HepG2 (cell line): ENCODE measurements around the gene BICRA. TPM values are rescaled to one million over a fixed set of nuclear protein-coding genes. Genes with fewer than 3 reads are reported as not detected.

Experiments
- ATF7-NPFF ChIP-seq: sonication (generic); formaldehyde crosslinking; IDR thresholded peaks from 2 replicates; pipeline ENCODE4 v1.8.1; 2023; ENCODE audit warnings: mild to moderate bottlenecking, low read depth, missing genetic modification reagents, moderate library complexity
- CBFB ChIP-seq: sonication (generic); formaldehyde crosslinking; IDR thresholded peaks from 2 replicates; pipeline ENCODE4 v1.4.0; 2020; ENCODE audit warnings: missing genetic modification reagents
- FOSL2 ChIP-seq: sonication (generic); formaldehyde crosslinking; IDR thresholded peaks from 2 replicates; pipeline ENCODE4 v1.4.0; 2020; ENCODE audit warnings: missing genetic modification reagents
- FOXA1 ChIP-seq, 2 experiments: fragments of 450-650 bp in 1 of 2; sonication (generic) in 1 of 2; formaldehyde crosslinking in 1 of 2; IDR thresholded peaks; 2 replicates each; pipeline versions ENCODE4 v1.4.0 to v1.6.1; 2016 to 2020; ENCODE audit warnings: missing genetic modification reagents in 1 of 2
- GATAD2A ChIP-seq: IDR thresholded peaks from 2 replicates; pipeline ENCODE4 v1.6.1; 2016
- HDAC1 ChIP-seq: sonication (generic); formaldehyde crosslinking; IDR thresholded peaks from 2 replicates; pipeline ENCODE4 v1.5.1; 2020; ENCODE audit warnings: mild to moderate bottlenecking, missing genetic modification reagents
- HDAC2 ChIP-seq: sonication (generic); formaldehyde crosslinking; IDR thresholded peaks from 2 replicates; pipeline ENCODE4 v1.4.0; 2020; ENCODE audit warnings: missing genetic modification reagents
- HNF1B ChIP-seq: sonication (generic); formaldehyde crosslinking; IDR thresholded peaks from 2 replicates; pipeline ENCODE4 v1.5.1; 2020; ENCODE audit warnings: mild to moderate bottlenecking, moderate library complexity, missing genetic modification reagents
- PBX3 ChIP-seq: sonication (generic); formaldehyde crosslinking; IDR thresholded peaks from 2 replicates; pipeline ENCODE4 v1.8.1; 2023; ENCODE audit warnings: missing genetic modification reagents, inconsistent platforms, borderline replicate concordance
- SRSF1 ChIP-seq: fragments of 200-400 bp; formaldehyde crosslinking; optimal IDR thresholded peaks from 2 replicates; pipeline ENCODE3; 2017; ENCODE audit warnings: mild to moderate bottlenecking, low read depth, low read length, moderate library complexity
- ZNF317 ChIP-seq: sonication (generic); formaldehyde crosslinking; IDR thresholded peaks from 2 replicates; pipeline ENCODE4 v1.5.0; 2020; ENCODE audit warnings: mild to moderate bottlenecking, missing genetic modification reagents
- ZNF768 ChIP-seq: sonication (generic); formaldehyde crosslinking; IDR thresholded peaks from 2 replicates; pipeline ENCODE4 v1.4.0; 2020; ENCODE audit warnings: missing genetic modification reagents
- polyA plus RNA-seq, 8 experiments: library from polyadenylated mRNA; depleted of rRNA in 3 of 8; stranded (reverse) in 7 of 8; unstranded in 1 of 8; fragments of >200 nt; fragmentation: Illumina TruSeq in 4 of 8; extraction: Trizol in 4 of 8; gene quantifications; 2 replicates each; pipeline versions ENCODE4 v1.2.1 to v1.2.3, GENCODE V29; 2011 to 2016; ENCODE audit warnings: low read depth in 4 of 8, missing spikeins in 1 of 8, mixed read lengths in 1 of 8; ENCODE audit not compliant: insufficient read depth in 1 of 8
- total RNA-seq, 5 experiments: library from RNA; depleted of rRNA; stranded (reverse); fragments of >200 nt; fragmentation: Illumina TruSeq; extraction: Trizol; gene quantifications; 2 replicates each; pipeline ENCODE4 v1.2.3, GENCODE V29; 2016; ENCODE audit warnings: low read depth in 1 of 5
- TF ChIP-seq, protein P1 (sequence below): sonication (generic); formaldehyde crosslinking; IDR thresholded peaks from 2 replicates; pipeline ENCODE4 v1.5.0; 2020; ENCODE audit warnings: mild to moderate bottlenecking, missing genetic modification reagents, moderate library complexity
- TF ChIP-seq, protein P2 (sequence below): sonication (generic); formaldehyde crosslinking; IDR thresholded peaks from 2 replicates; pipeline ENCODE4 v1.8.0; 2022; ENCODE audit warnings: mild to moderate bottlenecking, missing genetic modification reagents, moderate library complexity
- TF ChIP-seq, protein P3 (sequence below): sonication (generic); formaldehyde crosslinking; IDR thresholded peaks from 2 replicates; pipeline ENCODE4 v1.4.0; 2020; ENCODE audit warnings: missing genetic modification reagents

Gene BICRA
- total and polyA plus RNA-seq, 2 of the 13 experiments (the other 11 are each of a cell fraction or from before 2014, with no cell fraction given) = 0.55 to 0.71 TPM

DNA sequence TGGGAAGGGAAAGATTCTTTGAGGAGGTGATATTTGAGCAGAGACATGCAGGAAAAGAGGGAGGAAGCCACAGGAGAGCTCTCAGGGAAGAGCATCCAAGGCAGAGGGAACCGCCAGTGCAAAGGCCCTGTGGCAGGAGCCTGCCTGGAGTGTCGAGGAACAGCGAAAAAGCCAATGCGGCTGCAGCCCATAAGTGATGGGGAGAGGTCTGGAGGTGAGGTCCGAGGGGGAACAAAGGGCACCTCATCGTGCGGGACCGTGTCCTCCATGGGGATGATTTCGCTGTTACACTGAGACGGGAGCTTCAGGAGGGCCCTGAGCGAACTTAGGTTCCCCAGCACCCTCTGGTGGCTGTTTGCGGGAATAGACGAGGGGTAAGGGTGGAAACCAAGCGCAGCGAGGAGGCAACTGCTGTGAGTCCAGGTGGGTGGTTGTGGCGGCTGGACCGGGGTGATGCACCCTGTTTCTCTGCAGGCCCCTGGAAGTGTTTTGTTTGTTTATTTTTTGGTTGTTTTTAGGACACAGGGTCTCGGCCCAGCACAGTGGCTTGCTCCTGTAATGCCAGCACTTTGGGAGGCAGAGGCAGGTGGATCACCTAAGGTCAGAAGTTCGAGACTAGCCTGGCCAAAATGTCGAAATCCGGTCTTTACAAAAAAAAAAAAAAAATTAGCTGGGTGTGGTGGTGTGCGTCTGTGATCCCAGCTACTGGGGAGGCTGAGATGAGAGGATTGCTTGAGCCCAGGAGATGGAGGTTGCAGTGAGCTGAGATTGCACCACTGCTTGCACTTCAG is 98.4 kb downstream of the BICRA start (continued):
- TF ChIP-seq ZNF768 (CRISPR knock-in tag) (peak; percentile 41; the same call in 1 of the 2 replicates), HNF1B (CRISPR knock-in tag) (no peak), FOSL2 (CRISPR knock-in tag) (peak; percentile 14; the same call in 1 of the 2 replicates), ZNF317 (CRISPR knock-in tag) (no peak), HDAC2 (CRISPR knock-in tag) (peak; percentile 66), HDAC1 (CRISPR knock-in tag) (peak; percentile 46), FOXA1 (IDR thresholded peaks at IDR 0.05) (no peak), FOXA1 (CRISPR knock-in tag; IDR thresholded peaks at IDR 0.05) (peak; percentile 18; the same call in 1 of the 2 replicates), SRSF1 (no peak), ATF7-NPFF (CRISPR knock-in tag) (no peak), PBX3 (CRISPR knock-in tag) (no peak), GATAD2A (no peak), CBFB (CRISPR knock-in tag) (peak; percentile 35; the same call in 1 of the 2 replicates)
- TF ChIP-seq, protein P1, sequence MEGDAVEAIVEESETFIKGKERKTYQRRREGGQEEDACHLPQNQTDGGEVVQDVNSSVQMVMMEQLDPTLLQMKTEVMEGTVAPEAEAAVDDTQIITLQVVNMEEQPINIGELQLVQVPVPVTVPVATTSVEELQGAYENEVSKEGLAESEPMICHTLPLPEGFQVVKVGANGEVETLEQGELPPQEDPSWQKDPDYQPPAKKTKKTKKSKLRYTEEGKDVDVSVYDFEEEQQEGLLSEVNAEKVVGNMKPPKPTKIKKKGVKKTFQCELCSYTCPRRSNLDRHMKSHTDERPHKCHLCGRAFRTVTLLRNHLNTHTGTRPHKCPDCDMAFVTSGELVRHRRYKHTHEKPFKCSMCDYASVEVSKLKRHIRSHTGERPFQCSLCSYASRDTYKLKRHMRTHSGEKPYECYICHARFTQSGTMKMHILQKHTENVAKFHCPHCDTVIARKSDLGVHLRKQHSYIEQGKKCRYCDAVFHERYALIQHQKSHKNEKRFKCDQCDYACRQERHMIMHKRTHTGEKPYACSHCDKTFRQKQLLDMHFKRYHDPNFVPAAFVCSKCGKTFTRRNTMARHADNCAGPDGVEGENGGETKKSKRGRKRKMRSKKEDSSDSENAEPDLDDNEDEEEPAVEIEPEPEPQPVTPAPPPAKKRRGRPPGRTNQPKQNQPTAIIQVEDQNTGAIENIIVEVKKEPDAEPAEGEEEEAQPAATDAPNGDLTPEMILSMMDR (CRISPR knock-in tag) = peak; percentile 88
- TF ChIP-seq, protein P2, sequence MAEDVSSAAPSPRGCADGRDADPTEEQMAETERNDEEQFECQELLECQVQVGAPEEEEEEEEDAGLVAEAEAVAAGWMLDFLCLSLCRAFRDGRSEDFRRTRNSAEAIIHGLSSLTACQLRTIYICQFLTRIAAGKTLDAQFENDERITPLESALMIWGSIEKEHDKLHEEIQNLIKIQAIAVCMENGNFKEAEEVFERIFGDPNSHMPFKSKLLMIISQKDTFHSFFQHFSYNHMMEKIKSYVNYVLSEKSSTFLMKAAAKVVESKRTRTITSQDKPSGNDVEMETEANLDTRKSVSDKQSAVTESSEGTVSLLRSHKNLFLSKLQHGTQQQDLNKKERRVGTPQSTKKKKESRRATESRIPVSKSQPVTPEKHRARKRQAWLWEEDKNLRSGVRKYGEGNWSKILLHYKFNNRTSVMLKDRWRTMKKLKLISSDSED (CRISPR knock-in tag) = no peak
- TF ChIP-seq, protein P3, sequence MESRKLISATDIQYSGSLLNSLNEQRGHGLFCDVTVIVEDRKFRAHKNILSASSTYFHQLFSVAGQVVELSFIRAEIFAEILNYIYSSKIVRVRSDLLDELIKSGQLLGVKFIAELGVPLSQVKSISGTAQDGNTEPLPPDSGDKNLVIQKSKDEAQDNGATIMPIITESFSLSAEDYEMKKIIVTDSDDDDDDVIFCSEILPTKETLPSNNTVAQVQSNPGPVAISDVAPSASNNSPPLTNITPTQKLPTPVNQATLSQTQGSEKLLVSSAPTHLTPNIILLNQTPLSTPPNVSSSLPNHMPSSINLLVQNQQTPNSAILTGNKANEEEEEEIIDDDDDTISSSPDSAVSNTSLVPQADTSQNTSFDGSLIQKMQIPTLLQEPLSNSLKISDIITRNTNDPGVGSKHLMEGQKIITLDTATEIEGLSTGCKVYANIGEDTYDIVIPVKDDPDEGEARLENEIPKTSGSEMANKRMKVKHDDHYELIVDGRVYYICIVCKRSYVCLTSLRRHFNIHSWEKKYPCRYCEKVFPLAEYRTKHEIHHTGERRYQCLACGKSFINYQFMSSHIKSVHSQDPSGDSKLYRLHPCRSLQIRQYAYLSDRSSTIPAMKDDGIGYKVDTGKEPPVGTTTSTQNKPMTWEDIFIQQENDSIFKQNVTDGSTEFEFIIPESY (CRISPR knock-in tag) = 0 out of 2 replicates have a peak, but pooled peaks have one; percentile 12
